IPS-18c (cell line): ENCODE results near the gene CDKN2D.

Experiments
- H3K4me3 ChIP-seq: 2 replicates; pipeline ENCODE4 v1.7.0; 2013; ENCODE audit warnings: low read depth, mild to moderate bottlenecking, low read length, moderate library complexity; ENCODE audit not compliant: insufficient read depth
- H3K9me3 ChIP-seq: one replicate; pipeline ENCODE4 v1.6.1; 2013; ENCODE audit warnings: mild to moderate bottlenecking, low read length, moderate library complexity; ENCODE audit not compliant: control insufficient read depth, insufficient read depth

The CDKN2D gene

DNA sequence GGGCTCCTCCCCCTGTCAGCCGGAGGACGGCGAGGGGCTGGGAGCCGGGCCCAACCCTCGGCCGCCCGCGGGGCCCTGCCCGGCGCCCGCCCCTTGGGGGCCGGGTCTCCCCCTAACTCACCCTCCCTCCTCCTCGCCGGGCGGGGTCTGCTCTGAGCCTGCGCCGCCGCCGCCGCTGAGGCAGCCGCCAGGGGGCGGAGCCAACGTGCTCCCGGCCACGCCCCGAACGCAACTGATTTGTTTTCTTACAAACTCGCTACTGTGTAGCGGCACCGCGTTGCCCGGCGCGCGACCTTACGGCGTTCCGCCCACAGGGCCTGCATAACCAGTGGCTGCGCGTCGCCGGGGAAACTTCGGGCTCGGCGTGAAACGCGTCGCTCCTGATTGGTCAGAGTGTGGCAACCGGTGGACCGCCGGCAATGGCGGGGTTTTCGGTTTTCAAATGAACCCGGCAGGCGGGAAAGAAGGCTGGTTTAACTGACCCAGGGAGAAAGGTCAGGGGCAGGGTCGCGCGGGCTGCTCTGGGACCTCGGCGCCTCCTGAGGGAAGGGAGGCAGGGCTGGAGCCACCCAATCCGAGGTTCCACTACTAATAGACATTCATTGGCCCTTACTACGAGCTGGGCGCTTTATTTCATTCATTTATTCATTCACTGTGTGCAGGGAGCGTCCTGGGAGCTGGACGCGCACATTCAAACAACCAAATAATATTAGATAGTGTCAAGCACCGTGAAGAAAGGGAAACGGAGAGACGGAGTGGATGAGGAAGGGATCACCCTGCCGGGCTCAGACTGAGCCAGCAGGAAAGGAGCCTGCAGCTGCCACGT lies at the start of gene CDKN2D:
Gene CDKN2D, minus strand, starts transcription at position 154 of the 826 bp plus-strand sequence. CDS start 326 bp downstream, outside the sequence.
- Histone ChIP-seq H3K4me3 (peak within 1 kb of the TSS; percentile 92), H3K9me3 (no peaks in the 10 kb centered on the region)

DNA sequence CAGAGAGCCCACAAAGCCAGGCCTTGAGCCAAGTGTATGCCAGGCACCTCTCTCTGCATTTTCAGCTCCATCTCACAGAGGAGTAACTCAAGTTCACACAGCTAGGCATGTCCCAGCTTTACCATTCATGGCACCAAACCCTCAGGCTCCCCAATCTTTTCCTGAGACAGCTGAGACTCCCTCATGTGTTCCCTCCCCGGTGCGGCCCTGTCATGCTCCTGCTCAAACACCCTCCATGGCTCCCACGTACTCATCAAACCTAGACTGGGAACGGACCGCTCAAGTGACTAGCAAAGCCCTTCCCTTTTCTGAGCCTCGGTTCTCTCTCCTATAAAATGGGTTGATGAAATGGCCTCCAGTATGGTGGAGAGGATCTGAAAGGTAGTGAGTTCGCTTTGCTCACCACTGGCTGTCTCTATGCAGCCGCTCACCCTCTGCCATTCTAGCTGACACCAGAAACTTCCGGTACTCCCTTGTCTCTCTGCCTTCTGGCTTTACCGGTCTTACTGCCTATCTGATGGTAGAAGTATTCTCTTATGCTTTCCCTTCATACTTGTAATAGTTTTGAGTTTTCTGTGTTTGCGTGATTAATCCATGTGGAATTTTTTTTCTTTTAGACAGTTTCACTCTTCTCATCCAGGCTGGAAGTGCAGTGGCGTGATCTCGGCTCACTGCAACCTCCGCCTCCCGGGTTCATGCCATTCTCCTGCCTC lies 48.8 kb upstream of the CDKN2D start:
- Histone ChIP-seq H3K9me3 (no peaks in the 10 kb centered on the region), H3K4me3 (no peak overlapping the region)

GRCh38 chr19:10615429-10616023 lies 46.7 kb upstream of the CDKN2D start:
- no peaks in the 10 kb centered on the region for H3K9me3 ChIP-seq
- no peak overlapping the region for H3K4me3 ChIP-seq

- H3K4me3 ChIP-seq: no peak overlapping the region
Measured at GRCh38 chr19:10612499-10613119, 43.8 kb upstream of the CDKN2D start.

DNA sequence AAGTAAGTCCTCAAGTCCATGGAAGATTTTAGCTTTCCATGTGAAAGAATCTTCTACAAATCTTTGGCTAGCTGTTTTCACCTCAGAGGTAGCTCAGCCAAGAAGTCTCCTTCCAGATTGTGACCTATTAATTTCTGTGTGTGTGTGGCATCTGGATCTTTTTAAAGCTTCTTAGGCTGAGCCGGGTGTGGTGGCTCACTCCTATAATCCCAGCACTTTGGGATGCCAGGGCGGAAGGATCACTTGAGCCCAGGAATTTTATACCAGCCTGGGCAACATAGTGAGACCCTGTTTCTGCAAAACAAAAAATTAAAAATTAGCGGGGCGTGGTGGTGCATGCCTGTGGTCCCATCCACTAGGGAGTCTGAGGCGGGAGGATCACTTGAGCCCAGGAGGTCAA lies 43.1 kb upstream of the CDKN2D start:
- Histone ChIP-seq H3K4me3 (no peak overlapping the region), H3K9me3 (no peaks in the 10 kb centered on the region)

More at GRCh38 chr19:10612499-10613119, 43.8 kb upstream of the CDKN2D start:
- no peaks in the 10 kb centered on the region for H3K9me3 ChIP-seq

GRCh38 chr19:10604460-10604980 lies 35.7 kb upstream of the CDKN2D start:
- Histone ChIP-seq H3K9me3 (no peaks in the 10 kb centered on the region), H3K4me3 (0 out of 2 replicates have a peak overlapping the region, but pooled peaks have one; percentile 9)

DNA sequence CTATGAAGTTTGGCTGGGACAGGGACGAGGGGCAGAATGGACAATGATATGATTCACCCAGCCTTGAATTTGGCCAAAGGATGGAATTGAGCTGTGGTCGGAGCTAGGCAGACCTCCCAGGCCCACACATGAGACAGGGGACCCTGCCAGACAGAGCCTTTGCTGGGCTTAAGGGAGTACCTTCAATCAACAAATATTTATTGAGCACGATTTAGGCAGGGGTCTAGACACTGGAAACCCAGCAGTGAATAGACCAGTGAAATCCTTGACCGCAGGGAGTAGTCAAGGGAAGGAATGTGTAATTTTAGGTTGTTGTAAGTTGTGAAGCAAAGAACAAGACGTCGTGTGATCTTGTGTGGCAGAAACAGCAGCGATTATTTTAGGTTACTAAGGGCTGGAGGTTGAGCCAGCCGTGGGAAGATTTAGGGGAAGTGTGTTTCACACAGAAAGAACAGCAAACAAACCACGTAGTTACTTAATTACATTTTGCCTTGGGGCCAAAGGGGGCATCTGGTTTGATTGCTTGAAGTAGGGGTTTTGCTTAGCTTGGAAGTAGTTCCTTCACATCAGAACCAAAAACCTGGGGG lies 35.2 kb upstream of the CDKN2D start:
- Histone ChIP-seq H3K9me3 (no peaks in the 10 kb centered on the region), H3K4me3 (peak overlapping the region; percentile 9; the same call in 1 of the 2 replicates)

- Histone ChIP-seq H3K9me3 (no peaks in the 10 kb centered on the region), H3K4me3 (peak overlapping the region; percentile 99)
Measured at GRCh38 chr19:10603084-10603872, 34.5 kb upstream of the CDKN2D start.

- Histone ChIP-seq H3K9me3 (no peaks in the 10 kb centered on the region), H3K4me3 (peak overlapping the region; percentile 99)
Measured at GRCh38 chr19:10602330-10603083, 33.7 kb upstream of the CDKN2D start.

GRCh38 chr19:10601999-10602329 lies 33.2 kb upstream of the CDKN2D start:
- no peaks in the 10 kb centered on the region for H3K9me3 ChIP-seq
- no peak overlapping the region for H3K4me3 ChIP-seq

GRCh38 chr19:10600149-10600548 lies 31.4 kb upstream of the CDKN2D start:
- no peak overlapping the region for H3K4me3 ChIP-seq
- H3K9me3 ChIP-seq: no peaks in the 10 kb centered on the region

- no peak overlapping the region for H3K4me3 ChIP-seq
- H3K9me3 ChIP-seq: no peaks in the 10 kb centered on the region
Measured at GRCh38 chr19:10593820-10594637, 25.2 kb upstream of the CDKN2D start.

- Histone ChIP-seq H3K9me3 (no peaks in the 10 kb centered on the region), H3K4me3 (no peak overlapping the region)
Measured at GRCh38 chr19:10593148-10593547, 24.4 kb upstream of the CDKN2D start.

DNA sequence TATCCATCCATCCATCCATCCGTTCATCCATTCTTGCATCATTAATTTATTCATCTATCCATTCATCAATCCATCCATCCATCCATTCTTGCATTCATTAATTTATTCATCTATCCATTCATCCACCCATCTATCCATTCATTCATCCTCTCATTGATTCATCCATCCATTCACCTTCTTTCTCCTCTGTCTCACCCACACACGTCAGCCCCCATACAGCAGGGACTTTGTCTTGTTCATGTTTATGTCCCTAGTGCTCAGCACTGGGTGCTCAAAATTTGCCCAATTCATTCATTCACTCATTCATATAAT lies 19.0 kb upstream of the CDKN2D start:
- Histone ChIP-seq H3K9me3 (no peaks in the 10 kb centered on the region), H3K4me3 (no peak overlapping the region)
